GM12872 (cell line): Measurements from ENCODE around the gene ASNSD1.

Experiments used
- TF ChIP-seq, protein P1 (sequence below): IDR thresholded peaks from 3 replicates; pipeline ENCODE4 v1.5.1; 2011; ENCODE audit warnings: low read depth, mild to moderate bottlenecking, low read length, moderate library complexity; ENCODE audit not compliant: insufficient read depth

Gene ASNSD1

DNA sequence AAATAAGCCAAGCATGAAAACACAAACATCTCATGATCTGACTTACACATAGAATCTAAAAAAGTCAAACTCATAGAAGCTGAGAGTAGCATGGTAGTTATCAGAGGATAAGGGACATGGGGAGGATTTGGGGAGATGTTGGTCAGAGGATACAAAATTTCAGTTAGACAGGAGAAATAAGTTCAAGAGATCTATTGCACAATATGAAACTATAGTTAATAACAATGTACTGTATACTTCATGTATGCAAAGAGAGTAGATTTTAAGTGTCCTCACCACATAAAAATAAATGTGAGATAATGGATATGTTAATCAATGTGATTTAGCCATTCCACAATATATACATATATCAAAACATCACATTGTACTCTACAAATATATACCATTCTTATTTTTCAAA, 10.0 kb upstream of the ASNSD1 start:
- TF ChIP-seq, protein P1, sequence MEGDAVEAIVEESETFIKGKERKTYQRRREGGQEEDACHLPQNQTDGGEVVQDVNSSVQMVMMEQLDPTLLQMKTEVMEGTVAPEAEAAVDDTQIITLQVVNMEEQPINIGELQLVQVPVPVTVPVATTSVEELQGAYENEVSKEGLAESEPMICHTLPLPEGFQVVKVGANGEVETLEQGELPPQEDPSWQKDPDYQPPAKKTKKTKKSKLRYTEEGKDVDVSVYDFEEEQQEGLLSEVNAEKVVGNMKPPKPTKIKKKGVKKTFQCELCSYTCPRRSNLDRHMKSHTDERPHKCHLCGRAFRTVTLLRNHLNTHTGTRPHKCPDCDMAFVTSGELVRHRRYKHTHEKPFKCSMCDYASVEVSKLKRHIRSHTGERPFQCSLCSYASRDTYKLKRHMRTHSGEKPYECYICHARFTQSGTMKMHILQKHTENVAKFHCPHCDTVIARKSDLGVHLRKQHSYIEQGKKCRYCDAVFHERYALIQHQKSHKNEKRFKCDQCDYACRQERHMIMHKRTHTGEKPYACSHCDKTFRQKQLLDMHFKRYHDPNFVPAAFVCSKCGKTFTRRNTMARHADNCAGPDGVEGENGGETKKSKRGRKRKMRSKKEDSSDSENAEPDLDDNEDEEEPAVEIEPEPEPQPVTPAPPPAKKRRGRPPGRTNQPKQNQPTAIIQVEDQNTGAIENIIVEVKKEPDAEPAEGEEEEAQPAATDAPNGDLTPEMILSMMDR, result no peak

DNA sequence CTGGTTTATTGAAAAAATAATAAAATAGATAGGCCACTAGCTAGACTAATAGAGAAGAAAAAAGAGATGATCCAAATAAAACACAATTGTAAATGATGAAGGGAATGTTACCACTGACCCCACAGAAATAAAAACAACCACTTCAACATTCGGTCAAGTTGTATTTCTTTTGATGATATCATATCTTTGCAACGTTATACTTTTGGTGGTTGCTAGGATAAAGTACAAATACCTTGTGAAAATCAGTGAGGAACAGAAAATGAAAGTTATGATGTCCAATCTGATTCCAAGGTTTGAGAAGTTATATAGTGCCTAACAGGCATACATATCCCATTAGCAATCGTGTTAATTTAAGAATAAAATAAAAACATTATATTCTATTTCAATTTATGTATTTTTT, 6.6 kb upstream of the ASNSD1 start:
- TF ChIP-seq, protein P1, result no peak

DNA sequence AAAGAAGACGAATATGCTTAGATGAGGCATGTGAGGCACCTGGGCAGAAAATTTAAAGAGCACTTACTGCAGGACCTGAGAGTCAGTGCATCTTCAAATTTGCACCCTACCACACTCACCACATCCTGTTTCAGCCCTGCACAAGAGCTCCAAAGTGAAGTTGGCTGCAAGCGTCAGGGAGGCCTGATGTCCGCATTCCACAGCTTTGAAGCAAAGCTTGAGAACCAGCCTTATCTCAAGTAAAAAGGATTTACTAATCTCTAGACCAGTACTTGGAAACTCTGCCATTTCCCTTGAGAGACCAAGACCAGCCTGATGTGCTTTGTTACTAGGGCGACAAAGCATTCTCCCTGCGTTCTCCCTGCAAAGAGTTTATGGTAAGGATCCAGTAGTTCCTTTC, 3.4 kb upstream of the ASNSD1 start:
- TF ChIP-seq, protein P1, result no peak

DNA sequence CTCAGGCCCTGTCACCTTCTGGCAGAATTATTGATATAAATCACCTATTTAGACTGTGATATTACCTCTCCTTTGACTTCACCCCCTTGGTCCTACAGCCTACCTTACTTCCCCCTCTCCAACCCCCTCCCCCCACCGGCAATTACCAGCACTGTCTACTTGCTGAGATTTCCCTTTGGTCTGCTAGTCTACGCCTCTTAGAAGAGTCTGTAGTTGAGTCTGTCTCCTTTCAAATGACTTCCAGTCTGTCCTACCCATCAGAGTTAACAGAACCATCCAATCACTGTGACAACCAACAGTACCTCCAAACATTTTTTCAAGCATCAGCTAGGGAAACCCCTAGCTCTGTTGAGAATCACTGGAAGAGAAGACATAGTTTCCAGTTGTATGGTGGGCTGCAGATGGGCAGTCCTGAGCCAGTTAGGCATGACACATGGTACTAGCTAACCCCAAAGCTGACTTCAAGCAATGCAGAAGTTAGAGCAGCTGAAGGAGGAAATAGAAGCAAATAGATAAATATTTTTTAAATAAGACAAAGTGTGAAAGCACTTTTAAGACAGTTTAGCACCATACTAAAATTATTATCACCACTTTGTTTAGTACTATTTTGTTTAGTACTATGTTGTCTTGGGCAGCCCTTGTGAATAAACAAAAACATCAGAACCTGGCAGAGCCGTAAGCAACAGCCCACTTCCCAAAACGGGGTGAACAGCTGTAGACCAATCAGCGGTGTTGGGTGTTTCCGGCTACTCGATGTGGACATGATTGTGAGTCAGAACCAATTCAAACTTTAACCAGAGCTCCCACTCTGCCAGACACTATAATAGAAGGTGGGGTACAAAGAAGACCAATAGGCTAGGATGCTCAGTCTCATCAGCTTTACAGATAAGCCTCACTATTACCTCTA, 2.7 kb upstream of the ASNSD1 start:
- TF ChIP-seq, protein P1, result no peak

DNA sequence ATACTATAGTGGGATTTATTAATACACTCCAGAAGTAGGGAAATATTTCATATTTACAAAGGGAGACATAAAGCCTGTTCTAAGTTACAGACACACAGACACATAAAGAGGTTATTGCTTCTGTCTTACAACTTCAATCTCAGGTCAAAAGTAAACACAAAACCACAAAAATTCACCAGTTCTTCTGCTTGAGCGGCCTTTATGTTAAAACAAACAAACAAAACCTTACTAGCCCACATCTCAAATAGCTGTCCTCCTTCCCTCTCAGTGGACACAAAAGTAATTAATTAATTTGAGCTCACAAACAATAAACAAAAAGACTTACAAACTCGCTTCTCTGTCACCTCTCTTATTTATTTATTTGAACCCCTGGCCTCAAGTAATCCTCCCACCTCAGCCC, 1.5 kb upstream of the ASNSD1 start:
- TF ChIP-seq, protein P1, result no peak

DNA sequence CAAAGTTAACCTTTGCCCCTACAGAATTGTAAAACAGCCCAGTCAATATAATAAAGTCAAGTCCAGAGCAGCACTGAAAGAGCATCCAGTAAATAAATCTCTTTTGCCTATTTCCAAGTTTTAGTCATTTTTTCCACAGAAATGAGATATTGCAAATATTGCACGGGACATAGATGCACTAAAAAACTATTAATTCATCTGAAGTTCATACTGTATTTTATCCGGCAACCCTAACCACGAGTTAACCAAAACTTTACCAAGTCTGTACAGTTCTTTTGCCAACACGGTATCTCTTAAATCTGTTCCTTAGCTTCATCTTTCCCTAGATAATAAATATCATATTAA, 484 bp upstream of the ASNSD1 start:
- TF ChIP-seq, protein P1, result no peak

DNA sequence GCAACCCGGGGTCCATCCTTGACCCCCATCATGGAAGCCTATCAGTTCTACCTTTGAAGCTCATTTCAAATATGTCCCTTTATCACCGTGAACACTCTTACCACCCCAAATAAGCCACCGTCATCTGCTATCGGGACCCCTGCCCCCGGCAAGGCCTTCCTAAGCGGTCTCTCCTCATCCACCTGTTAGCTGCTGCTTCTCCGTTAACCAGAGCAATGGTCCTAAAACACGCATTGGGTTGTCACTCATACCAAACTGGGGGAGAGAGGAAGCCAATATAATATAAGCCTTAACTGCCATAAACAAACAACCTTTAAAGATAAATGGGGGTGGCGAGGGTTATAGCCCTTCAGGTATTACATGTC, 680 bp downstream of the ASNSD1 start:
- TF ChIP-seq, protein P1, result no peak
